AG09319 (cell line): ENCODE measurements around the gene PRR5.

Source experiments
- DNase-seq: peaks from one replicate; pipeline ENCODE4 v3.0.0-alpha.2; 2010; ENCODE audit warnings: low read depth; ENCODE audit errors: extremely low read depth
- TF ChIP-seq, protein P1 (sequence below): IDR thresholded peaks from 2 replicates; pipeline ENCODE4 v1.5.1; 2011; ENCODE audit warnings: low read depth, mild to moderate bottlenecking, inconsistent platforms, low read length, moderate library complexity

The PRR5 gene

DNA sequence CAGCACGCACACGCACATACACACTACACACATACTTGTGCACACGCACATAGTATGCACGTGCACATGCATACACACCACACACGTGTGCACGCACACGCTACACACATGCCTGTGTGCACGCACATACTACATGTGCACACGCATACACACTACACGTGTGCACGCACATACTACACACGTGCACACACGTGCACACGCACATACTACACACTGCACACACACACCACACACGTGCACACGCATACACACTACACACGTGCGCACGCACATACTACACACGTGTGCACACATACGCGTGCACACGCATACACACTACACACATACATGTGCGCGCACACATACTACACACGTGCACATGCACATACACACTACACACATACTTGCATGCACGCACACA lies 30.7 kb downstream of the PRR5 start:
- TF ChIP-seq, protein P1, sequence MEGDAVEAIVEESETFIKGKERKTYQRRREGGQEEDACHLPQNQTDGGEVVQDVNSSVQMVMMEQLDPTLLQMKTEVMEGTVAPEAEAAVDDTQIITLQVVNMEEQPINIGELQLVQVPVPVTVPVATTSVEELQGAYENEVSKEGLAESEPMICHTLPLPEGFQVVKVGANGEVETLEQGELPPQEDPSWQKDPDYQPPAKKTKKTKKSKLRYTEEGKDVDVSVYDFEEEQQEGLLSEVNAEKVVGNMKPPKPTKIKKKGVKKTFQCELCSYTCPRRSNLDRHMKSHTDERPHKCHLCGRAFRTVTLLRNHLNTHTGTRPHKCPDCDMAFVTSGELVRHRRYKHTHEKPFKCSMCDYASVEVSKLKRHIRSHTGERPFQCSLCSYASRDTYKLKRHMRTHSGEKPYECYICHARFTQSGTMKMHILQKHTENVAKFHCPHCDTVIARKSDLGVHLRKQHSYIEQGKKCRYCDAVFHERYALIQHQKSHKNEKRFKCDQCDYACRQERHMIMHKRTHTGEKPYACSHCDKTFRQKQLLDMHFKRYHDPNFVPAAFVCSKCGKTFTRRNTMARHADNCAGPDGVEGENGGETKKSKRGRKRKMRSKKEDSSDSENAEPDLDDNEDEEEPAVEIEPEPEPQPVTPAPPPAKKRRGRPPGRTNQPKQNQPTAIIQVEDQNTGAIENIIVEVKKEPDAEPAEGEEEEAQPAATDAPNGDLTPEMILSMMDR: no peak
- DNase-seq: no peak

DNA sequence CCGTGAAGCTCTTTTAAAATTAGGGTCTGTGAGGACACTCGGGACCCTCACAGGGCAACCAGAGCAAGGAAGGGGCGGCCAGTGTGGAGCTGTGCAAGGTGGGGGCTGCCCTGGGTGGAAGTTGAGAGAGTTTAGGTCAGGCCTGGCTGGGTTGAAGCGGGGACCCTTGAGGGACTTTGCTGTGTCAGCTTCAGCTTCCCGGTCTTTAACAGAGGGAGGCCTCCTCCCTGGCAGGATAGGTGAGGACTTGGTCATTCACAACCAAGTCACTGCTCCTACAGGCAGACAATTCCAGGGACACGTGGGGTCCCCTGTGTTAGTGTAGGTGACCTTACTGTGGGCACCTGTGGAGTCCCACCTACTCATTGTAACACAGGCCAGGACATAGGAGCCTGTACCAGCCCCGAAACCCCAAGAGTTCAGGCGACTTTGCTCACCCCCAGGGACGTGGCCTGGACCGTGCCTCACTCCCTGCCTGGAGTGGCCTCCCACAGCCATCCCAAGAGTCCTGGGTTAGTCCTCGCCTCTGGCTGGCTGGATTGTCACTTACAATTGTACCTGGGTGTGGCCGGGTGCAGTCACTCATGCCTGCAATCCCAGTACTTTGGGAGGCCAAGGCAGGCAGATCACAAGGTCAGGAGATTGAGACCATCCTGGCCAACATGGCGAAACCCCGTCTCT lies 31.6 kb downstream of the PRR5 start:
- TF ChIP-seq, protein P1: no peak
- DNase-seq: no peak

DNA sequence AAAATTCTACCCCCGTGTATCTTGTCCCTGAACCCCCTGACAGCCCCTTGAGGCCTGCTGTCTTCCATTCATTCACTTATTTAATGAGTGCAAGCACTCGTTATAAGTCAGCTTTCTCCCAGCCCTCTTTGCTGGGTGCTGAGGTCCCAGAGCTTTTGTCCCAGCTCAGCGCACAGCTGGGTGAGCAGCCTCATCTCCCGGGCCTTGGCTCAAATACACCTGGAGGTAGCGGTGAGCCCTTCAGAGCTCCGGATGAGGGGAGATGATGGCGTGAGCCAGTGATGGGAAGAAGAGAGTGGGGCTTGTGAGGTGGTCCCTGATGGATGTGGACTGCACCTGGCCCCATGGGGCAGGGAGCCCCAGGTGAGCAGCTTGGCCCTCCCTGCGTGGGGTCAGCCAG lies 32.3 kb downstream of the PRR5 start:
- no peak for DNase-seq
- TF ChIP-seq, protein P1: no peak

DNA sequence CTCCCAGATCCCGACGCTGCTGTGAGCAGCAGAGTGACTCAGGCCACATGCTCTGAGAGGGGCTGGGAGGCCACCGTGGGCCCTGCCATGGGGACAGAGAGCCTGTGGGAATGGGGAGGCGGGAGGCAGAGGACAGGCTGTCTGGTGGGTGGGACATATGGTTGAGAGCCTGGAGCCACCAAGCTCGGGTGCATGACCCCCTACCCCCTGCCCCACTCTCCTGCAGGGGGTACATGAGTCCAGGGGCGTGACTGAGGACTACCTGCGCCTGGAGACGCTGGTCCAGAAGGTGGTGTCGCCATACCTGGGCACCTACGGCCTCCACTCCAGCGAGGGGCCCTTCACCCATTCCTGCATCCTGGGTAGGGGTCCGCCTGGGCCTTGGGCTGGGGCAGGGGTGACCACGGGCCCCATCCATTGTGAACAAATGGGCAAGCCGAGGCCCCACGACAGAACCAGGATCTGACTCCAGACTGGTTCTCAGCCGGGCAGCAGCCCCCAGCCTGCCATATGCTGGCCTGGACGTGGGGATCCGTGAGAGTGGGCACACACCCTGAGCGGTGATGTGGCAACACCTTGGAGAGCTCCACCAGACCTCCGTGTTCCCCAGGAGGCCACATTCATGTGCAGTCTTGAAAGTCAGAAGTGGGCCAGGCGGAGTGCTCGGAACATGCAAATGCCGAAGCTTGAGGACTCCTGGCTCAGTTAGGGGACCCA lies 33.0 kb downstream of the PRR5 start:
- TF ChIP-seq, protein P1: no peak

DNA sequence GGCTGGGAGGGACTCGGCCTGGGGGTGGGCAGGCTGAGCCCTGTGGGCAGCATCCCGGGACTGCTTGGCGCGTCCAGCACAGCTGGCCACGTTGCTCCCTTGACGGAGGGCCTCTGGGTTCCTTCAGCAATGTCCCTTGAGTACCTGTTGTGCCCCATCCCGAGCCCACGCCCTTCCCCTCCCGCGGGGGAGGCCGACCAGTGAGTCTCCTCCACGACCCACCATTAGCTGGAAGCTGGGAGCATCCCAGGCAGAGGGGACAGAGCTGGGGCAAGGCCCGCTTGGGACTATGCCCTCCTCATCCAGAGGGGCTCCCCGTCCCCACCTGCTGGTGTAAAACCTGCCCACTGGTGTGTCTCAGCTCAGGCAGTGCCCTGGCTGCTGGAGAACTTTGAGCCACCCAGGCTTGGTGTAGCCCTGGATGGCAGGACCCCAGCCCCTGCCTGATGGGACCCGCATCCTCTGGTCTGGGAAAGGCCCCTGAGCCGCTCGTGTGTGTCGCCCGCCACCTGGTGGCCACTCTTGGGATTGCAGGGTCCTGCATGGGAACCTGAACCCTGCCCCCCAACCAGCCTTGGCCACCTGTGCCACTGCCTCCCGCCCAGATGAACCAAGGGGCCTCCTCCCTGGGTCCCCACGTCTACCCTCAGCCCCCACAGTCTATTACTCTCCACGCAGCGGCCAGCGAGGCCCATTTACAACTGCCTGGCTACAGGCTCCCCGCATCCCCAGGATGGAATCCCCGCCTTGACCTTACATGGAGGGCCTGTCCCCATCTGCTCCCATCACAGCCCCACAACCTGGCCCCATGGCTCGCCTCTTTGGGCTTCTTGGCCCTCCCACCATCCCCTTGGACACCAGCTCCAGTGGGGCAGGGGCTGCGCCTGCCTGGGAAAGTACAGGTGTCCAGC lies 33.8 kb downstream of the PRR5 start:
- TF ChIP-seq, protein P1: peak; percentile 91
- DNase-seq: no peak

More for the DNA sequence above, 33.0 kb downstream of the PRR5 start:
- no peak for DNase-seq

DNA sequence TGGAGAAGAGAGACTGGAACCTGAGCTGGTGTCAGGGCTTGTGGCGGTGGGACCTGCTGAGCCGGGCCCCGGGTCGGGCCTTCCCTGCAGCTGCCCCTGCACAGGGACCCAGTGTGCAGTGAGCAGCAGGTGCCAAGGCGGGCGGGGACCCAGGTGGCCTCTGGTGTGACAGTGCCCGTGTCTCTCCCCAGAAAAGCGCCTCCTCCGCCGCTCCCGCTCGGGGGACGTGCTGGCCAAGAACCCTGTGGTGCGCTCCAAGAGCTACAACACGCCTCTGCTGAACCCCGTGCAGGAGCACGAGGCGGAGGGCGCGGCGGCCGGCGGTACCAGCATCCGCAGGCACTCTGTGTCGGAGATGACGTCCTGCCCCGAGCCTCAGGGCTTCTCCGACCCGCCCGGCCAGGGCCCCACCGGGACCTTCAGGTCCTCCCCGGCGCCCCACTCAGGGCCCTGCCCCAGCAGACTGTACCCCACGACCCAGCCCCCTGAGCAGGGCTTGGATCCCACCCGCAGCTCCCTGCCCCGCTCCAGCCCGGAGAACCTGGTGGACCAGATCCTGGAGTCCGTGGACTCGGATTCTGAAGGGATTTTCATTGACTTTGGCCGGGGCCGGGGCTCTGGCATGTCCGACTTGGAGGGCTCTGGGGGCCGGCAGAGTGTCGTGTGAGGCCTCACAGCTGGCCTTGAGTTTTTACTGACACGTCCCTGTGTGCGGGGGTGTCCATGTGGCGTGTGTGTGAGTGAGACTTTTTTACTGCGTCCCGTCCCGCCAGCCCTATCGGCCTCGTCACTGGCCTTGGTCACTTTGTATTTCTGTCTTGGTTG lies 34.8 kb downstream of the PRR5 start:
- TF ChIP-seq, protein P1: no peak
- DNase-seq: no peak
